GM23338 (cell line): ENCODE measurements around the gene FAM83C. TPM values are rescaled to one million over a fixed set of nuclear protein-coding genes. Genes with fewer than 3 reads are reported as not detected.
"Not testable (repeated sequence)": the region's sequence is repeated elsewhere in the genome, so short reads cannot be mapped to it uniquely, and the experiment has no call there.

Experiments
- ATAC-seq: fragments of 200-7000 bp; cut with Tn5 transposase; 3 replicates; pipeline ENCODE4 v1.9.1; 2020
- DNase-seq: peaks from one replicate; pipeline ENCODE4 v3.0.0-alpha.2; 2015; ENCODE audit warnings: low spot score
- H2AFZ ChIP-seq: fragments of 200-600 bp; sonication (generic); 2 replicates; pipeline ENCODE4 v1.8.0; 2016; ENCODE audit warnings: antibody characterized with exemption, mild to moderate bottlenecking, moderate library complexity
- H3F3A ChIP-seq: fragments of 200-600 bp; sonication (generic); replicated peaks from 2 replicates; pipeline ENCODE4 v1.8.0; 2017; ENCODE audit warnings: antibody characterized with exemption, mixed run types, low read depth
- H3K27ac ChIP-seq: fragments of 200-600 bp; sonication (generic); 2 replicates; pipeline ENCODE4 v1.6.1; 2016; ENCODE audit warnings: low read depth
- H3K27me3 ChIP-seq: fragments of 200-600 bp; sonication (generic); 2 replicates; pipeline ENCODE4 v1.8.0; 2016; ENCODE audit warnings: mild to moderate bottlenecking, mixed run types, moderate library complexity; ENCODE audit not compliant: insufficient read depth
- H3K36me3 ChIP-seq: fragments of 200-600 bp; sonication (generic); 2 replicates; pipeline ENCODE4 v1.8.0; 2016; ENCODE audit warnings: mild to moderate bottlenecking; ENCODE audit not compliant: insufficient read depth
- H3K4me1 ChIP-seq: fragments of 200-600 bp; sonication (generic); 2 replicates; pipeline ENCODE4 v1.8.0; 2016; ENCODE audit warnings: mild to moderate bottlenecking, moderate library complexity; ENCODE audit not compliant: insufficient read depth
- H3K4me2 ChIP-seq: fragments of 200-600 bp; sonication (generic); 2 replicates; pipeline ENCODE4 v1.7.1; 2017; ENCODE audit warnings: mixed run types
- H3K4me3 ChIP-seq: fragments of 200-600 bp; sonication (generic); 2 replicates; pipeline ENCODE4 v1.6.1; 2016; ENCODE audit warnings: mixed run types
- H3K79me2 ChIP-seq: fragments of 200-600 bp; sonication (generic); replicated peaks from 2 replicates; pipeline ENCODE4 v1.8.0; 2017; ENCODE audit warnings: mild to moderate bottlenecking; ENCODE audit not compliant: insufficient read depth
- H3K9me2 ChIP-seq: fragments of 200-600 bp; sonication (generic); 2 replicates; pipeline ENCODE4 v1.8.0; 2017; ENCODE audit not compliant: insufficient read depth
- H4K20me1 ChIP-seq: fragments of 200-600 bp; sonication (generic); replicated peaks from 2 replicates; pipeline ENCODE4 v1.8.0; 2017; ENCODE audit warnings: mild to moderate bottlenecking; ENCODE audit not compliant: insufficient read depth
- H3K27ac Mint-ChIP-seq: 2 replicates; pipeline ENCODE4 v1.8.0; 2020; ENCODE audit warnings: inconsistent platforms, mild to moderate bottlenecking, moderate library complexity, mixed read lengths
- H3K27me3 Mint-ChIP-seq: 3 replicates; pipeline ENCODE4 v1.8.0; 2022; ENCODE audit warnings: low read depth, mild to moderate bottlenecking, moderate library complexity, mixed read lengths, inconsistent platforms; ENCODE audit not compliant: insufficient read depth, poor library complexity
- H3K36me3 Mint-ChIP-seq: 3 replicates; pipeline ENCODE4 v1.8.0; 2021; ENCODE audit warnings: low read depth, mild to moderate bottlenecking, inconsistent platforms, moderate library complexity, mixed read lengths
- H3K4me1 Mint-ChIP-seq: 3 replicates; pipeline ENCODE4 v1.8.0; 2020; ENCODE audit warnings: mild to moderate bottlenecking, inconsistent platforms, mixed read lengths
- H3K4me3 Mint-ChIP-seq: 3 replicates; pipeline ENCODE4 v1.8.0; 2021; ENCODE audit warnings: moderate library complexity, mild to moderate bottlenecking, inconsistent platforms, mixed read lengths
- H3K9me3 Mint-ChIP-seq: 3 replicates; pipeline ENCODE4 v1.8.0; 2020; ENCODE audit warnings: moderate library complexity, mild to moderate bottlenecking, inconsistent platforms, mixed read lengths
- CREB1 ChIP-seq: fragments of 250-450 bp; sonication (Bioruptor Pico); IDR thresholded peaks from 2 replicates; pipeline ENCODE4 v1.5.0; 2020; ENCODE audit warnings: low read depth, mild to moderate bottlenecking, moderate library complexity
- CTCF ChIP-seq, 2 experiments: fragments of 200-600 bp in 1 of 2; sonication (generic) in 1 of 2; conservative IDR thresholded peaks; 2 replicates each; pipeline versions ENCODE4 v1.5.1 to v1.6.1; 2016 to 2017; ENCODE audit warnings: antibody characterized with exemption in 2 of 2, low read depth in 2 of 2, mild to moderate bottlenecking in 2 of 2, moderate library complexity in 1 of 2
- EZH2 ChIP-seq: fragments of 200-600 bp; sonication (generic); IDR thresholded peaks from one replicate; pipeline ENCODE4 v1.8.0; 2017; ENCODE audit warnings: antibody characterized with exemption, mild to moderate bottlenecking, low read depth; ENCODE audit not compliant: unreplicated experiment
- NANOG ChIP-seq: IDR thresholded peaks from 2 replicates; pipeline ENCODE4 v1.6.1; 2016; ENCODE audit warnings: antibody characterized with exemption, borderline replicate concordance
- POLR2AphosphoS5 ChIP-seq: IDR thresholded peaks from 2 replicates; pipeline ENCODE4 v1.6.1; 2016; ENCODE audit warnings: antibody characterized with exemption, low read depth
- ZNF114 ChIP-seq: fragments of 250-450 bp; sonication (Bioruptor Pico); IDR thresholded peaks from 2 replicates; pipeline ENCODE4 v1.5.0; 2020; ENCODE audit warnings: mild to moderate bottlenecking, moderate library complexity
- ZNF462 ChIP-seq: fragments of 250-450 bp; sonication (Bioruptor Pico); IDR thresholded peaks from 2 replicates; pipeline ENCODE4 v1.5.0; 2020; ENCODE audit warnings: mild to moderate bottlenecking, moderate library complexity
- polyA plus RNA-seq: library from polyadenylated mRNA; unstranded; fragments of >200 nt; fragmentation: Nextera tagmentation; extraction: Ambion mirVana; gene quantifications from 2 replicates; pipeline ENCODE4 v1.2.1, GENCODE V29; 2016
- total RNA-seq: library from RNA; depleted of rRNA; stranded (reverse); fragments of >200 nt; shearing (Covaris generic); gene quantifications from 2 replicates; pipeline ENCODE4 v1.2.3, GENCODE V29; 2014

The FAM83C gene
- total and polyA plus RNA-seq, 2 experiments from 2014 or later, result 0.10 TPM; not detected in 1

GRCh38 chr20:35316086-35316485, 23.9 kb upstream of the FAM83C start:
- peaks cover 48% of the 10 kb centered on the region for H3K4me1 Mint-ChIP-seq
- peaks cover 26% of the 10 kb centered on the region for H3K4me1 ChIP-seq

GRCh38 chr20:35315632-35316020, 23.4 kb upstream of the FAM83C start:
- H2AFZ ChIP-seq, H3F3A ChIP-seq, H3K36me3 Mint-ChIP-seq, H3K9me3 Mint-ChIP-seq, H3K9me2 ChIP-seq, H4K20me1 ChIP-seq, ATAC-seq, H3K4me3 Mint-ChIP-seq, DNase-seq, H3K79me2 ChIP-seq, H3K4me2 ChIP-seq, H3K27me3 Mint-ChIP-seq, H3K27me3 ChIP-seq, H3K4me3 ChIP-seq, H3K36me3 ChIP-seq: not testable (repeated sequence)
- Histone ChIP-seq H3K4me1 (peaks cover 27% of the 10 kb centered on the region), H3K27ac (0 out of 2 replicates have a peak overlapping the region, but pooled peaks have one; percentile 27)
- Mint-ChIP-seq H3K27ac (peak overlapping the region; percentile 45; the same call in 1 of the 2 replicates), H3K4me1 (peaks cover 47% of the 10 kb centered on the region)

More at GRCh38 chr20:35316086-35316485, 23.9 kb upstream of the FAM83C start:
- no peak for ATAC-seq
- Histone ChIP-seq H3F3A (no peaks in the 10 kb centered on the region), H3K9me2 (no peaks in the 10 kb centered on the region), H3K4me2 (no peak overlapping the region), H2AFZ (no peak overlapping the region), H4K20me1 (no peaks in the 10 kb centered on the region), H3K4me3 (no peak overlapping the region), H3K79me2 (no peaks in the 10 kb centered on the region), H3K27me3 (no peaks in the 10 kb centered on the region), H3K27ac (no peak overlapping the region), H3K36me3 (no peaks in the 10 kb centered on the region)
- DNase-seq, result no peak
- Mint-ChIP-seq H3K36me3 (peaks cover 4% of the 10 kb centered on the region; the same call in 1 of the 3 replicates), H3K9me3 (no peaks in the 10 kb centered on the region; the same call in 2 of the 3 replicates), H3K27ac (peak overlapping the region; percentile 45; the same call in 1 of the 2 replicates), H3K4me3 (no peak overlapping the region), H3K27me3 (peaks cover 5% of the 10 kb centered on the region)
- no peak for TF ChIP-seq CREB1
- TF ChIP-seq CTCF (conservative IDR thresholded peaks at IDR 0.05; ENCODE audit: low read depth in 2 of 2), result no peak
- TF ChIP-seq NANOG, result no peak
- TF ChIP-seq POLR2AphosphoS5, result no peak
- TF ChIP-seq EZH2, result no peak

GRCh38 chr20:35314816-35315631, 22.8 kb upstream of the FAM83C start:
- peaks cover 5% of the 10 kb centered on the region for H3K27me3 Mint-ChIP-seq
- no peaks in the 10 kb centered on the region for H4K20me1 ChIP-seq
- H3K4me3 ChIP-seq, result no peak overlapping the region
- H3K4me3 Mint-ChIP-seq, result no peak overlapping the region
- H3K27me3 ChIP-seq, result no peaks in the 10 kb centered on the region
- H3K27ac ChIP-seq, result peak overlapping the region; percentile 27; the same call in 1 of the 2 replicates
- H3K79me2 ChIP-seq, result no peaks in the 10 kb centered on the region
- peaks cover 41% of the 10 kb centered on the region for H3K4me1 Mint-ChIP-seq
- H3K27ac Mint-ChIP-seq, result peak overlapping the region; percentile 61
- peaks cover 25% of the 10 kb centered on the region for H3K4me1 ChIP-seq
- no peaks in the 10 kb centered on the region; the same call in 2 of the 3 replicates for H3K9me3 Mint-ChIP-seq
- DNase-seq (no peak), ATAC-seq (no peak; the same call in 2 of the 3 replicates)
- H2AFZ ChIP-seq, result no peak overlapping the region
- no peaks in the 10 kb centered on the region for H3K9me2 ChIP-seq
- no peaks in the 10 kb centered on the region for H3K36me3 ChIP-seq
- H3K36me3 Mint-ChIP-seq, result peaks cover 4% of the 10 kb centered on the region; the same call in 1 of the 3 replicates
- H3F3A ChIP-seq, result no peaks in the 10 kb centered on the region
- H3K4me2 ChIP-seq, result no peak overlapping the region
- no peak for TF ChIP-seq CREB1
- no peak for TF ChIP-seq NANOG
- no peak for TF ChIP-seq ZNF462 (CRISPR knock-in tag)
- TF ChIP-seq ZNF114 (CRISPR knock-in tag), result no peak
